ENCODE measurements around the gene SIX2.

DNA sequence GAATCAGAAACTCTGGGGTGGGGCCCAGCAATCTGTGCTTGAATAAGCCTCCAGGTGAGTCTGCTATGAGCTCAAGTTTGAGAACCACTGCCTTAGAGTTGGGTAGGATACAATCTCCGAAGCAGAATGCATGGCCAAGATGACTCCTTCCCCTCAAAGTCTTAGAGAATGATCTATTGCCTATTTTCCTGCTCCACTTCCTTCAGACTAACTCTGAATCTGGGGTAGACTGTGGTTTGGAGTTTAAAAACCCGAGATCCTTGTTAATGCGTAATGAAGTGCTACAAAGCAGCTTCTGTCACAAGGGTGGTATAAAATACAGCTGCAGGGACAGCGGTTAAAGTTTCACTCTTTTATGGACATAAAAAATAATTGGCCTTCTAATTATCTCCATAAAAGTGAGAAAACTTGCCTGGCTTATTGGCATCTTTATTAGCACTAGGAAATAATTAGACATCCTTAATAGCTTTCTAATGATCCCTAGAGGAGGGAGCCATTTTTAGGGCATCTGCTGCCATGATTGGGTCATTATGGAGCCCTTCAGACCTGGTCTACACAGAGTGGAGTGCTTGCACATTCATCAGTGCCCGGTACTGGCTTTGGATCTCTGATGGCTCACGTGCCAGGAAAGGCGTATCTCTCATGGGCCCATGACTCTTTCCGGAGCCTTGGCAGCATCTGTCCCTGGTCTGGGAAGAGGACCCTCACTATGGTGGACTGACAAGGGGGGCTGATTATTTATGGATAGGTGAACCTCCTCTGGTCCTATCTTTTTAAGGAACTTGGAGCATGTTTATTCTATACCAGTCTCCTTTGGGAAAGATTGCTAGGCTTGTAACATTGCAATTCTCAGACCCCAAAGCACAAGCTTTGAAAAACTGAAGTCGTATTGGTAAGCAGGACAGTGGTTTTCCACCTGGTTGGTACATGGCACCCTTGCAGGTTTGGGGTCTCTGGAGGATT is 28.2 kb downstream of the SIX2 start:
- TF ChIP-seq, protein P1, sequence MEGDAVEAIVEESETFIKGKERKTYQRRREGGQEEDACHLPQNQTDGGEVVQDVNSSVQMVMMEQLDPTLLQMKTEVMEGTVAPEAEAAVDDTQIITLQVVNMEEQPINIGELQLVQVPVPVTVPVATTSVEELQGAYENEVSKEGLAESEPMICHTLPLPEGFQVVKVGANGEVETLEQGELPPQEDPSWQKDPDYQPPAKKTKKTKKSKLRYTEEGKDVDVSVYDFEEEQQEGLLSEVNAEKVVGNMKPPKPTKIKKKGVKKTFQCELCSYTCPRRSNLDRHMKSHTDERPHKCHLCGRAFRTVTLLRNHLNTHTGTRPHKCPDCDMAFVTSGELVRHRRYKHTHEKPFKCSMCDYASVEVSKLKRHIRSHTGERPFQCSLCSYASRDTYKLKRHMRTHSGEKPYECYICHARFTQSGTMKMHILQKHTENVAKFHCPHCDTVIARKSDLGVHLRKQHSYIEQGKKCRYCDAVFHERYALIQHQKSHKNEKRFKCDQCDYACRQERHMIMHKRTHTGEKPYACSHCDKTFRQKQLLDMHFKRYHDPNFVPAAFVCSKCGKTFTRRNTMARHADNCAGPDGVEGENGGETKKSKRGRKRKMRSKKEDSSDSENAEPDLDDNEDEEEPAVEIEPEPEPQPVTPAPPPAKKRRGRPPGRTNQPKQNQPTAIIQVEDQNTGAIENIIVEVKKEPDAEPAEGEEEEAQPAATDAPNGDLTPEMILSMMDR (IDR thresholded peaks at IDR 0.05), result no peak
- TF ChIP-seq POLR2A (IDR thresholded peaks at IDR 0.05), result no peak
